GM23338 (cell line): Measurements from ENCODE around the gene GPNMB.

Experiments
- CREB1 ChIP-seq: fragments of 250-450 bp; sonication (Bioruptor Pico); IDR thresholded peaks from 2 replicates; pipeline ENCODE4 v1.5.0; 2020; ENCODE audit warnings: low read depth, mild to moderate bottlenecking, moderate library complexity
- EZH2 ChIP-seq: fragments of 200-600 bp; sonication (generic); IDR thresholded peaks from one replicate; pipeline ENCODE4 v1.8.0; 2017; ENCODE audit warnings: antibody characterized with exemption, mild to moderate bottlenecking, low read depth; ENCODE audit not compliant: unreplicated experiment
- EZH2phosphoT487 ChIP-seq: fragments of 200-600 bp; sonication (generic); IDR thresholded peaks from one replicate; pipeline ENCODE4 v1.8.1; 2018; ENCODE audit warnings: antibody characterized with exemption; ENCODE audit not compliant: unreplicated experiment
- POLR2AphosphoS5 ChIP-seq: IDR thresholded peaks from 2 replicates; pipeline ENCODE4 v1.6.1; 2016; ENCODE audit warnings: antibody characterized with exemption, low read depth
- TF ChIP-seq, protein P1 (sequence below), 2 experiments: fragments of 200-600 bp in 1 of 2; sonication (generic) in 1 of 2; conservative IDR thresholded peaks; 2 replicates each; pipeline versions ENCODE4 v1.5.1 to v1.6.1; 2016 to 2017; ENCODE audit warnings: antibody characterized with exemption in 2 of 2, low read depth in 2 of 2, mild to moderate bottlenecking in 2 of 2, moderate library complexity in 1 of 2

DNA sequence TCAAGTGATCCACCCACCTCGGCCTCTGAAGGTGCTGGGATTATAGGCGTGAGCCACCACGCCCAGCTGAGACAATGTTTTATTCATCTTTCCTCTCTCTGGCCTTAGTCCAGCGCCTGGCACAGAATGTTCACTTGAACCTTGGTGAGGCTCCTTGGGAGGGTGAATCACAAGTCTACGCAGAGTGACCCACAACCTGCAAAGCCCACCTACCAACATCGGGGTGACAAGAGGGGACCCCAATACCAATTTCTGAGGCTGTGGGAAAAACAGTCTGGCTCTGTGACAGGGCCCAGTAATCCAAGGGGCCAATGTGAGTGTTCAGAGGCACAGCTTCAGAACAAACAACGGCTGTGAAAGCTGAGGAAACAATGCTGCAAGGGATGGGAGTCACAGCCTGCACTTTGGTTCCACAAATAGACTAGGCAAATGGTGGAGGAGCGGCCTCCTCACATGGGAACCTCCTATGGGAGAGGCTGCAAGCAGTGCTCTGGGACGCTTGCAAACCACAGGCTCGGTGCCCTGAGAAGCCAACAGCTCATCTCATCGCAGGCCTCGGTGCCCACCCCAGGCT is 47.0 kb downstream of the GPNMB start:
- TF ChIP-seq, protein P1, sequence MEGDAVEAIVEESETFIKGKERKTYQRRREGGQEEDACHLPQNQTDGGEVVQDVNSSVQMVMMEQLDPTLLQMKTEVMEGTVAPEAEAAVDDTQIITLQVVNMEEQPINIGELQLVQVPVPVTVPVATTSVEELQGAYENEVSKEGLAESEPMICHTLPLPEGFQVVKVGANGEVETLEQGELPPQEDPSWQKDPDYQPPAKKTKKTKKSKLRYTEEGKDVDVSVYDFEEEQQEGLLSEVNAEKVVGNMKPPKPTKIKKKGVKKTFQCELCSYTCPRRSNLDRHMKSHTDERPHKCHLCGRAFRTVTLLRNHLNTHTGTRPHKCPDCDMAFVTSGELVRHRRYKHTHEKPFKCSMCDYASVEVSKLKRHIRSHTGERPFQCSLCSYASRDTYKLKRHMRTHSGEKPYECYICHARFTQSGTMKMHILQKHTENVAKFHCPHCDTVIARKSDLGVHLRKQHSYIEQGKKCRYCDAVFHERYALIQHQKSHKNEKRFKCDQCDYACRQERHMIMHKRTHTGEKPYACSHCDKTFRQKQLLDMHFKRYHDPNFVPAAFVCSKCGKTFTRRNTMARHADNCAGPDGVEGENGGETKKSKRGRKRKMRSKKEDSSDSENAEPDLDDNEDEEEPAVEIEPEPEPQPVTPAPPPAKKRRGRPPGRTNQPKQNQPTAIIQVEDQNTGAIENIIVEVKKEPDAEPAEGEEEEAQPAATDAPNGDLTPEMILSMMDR (conservative IDR thresholded peaks at IDR 0.05; ENCODE audit: low read depth in 2 of 2), result no peak
- TF ChIP-seq POLR2AphosphoS5 (no peak), CREB1 (CRISPR knock-in tag) (no peak), EZH2phosphoT487 (no peak), EZH2 (no peak)
